Measurements from ENCODE around the gene MED31. TPM values are rescaled to one million over a fixed set of nuclear protein-coding genes. Genes with fewer than 3 reads are reported as not detected.
"Not testable (repeated sequence)": the region's sequence is repeated elsewhere in the genome, so short reads cannot be mapped to it uniquely, and the experiment has no call there.

The MED31 gene
- total and polyA plus RNA-seq, 2 donors = 12.8 to 16.9 TPM

DNA sequence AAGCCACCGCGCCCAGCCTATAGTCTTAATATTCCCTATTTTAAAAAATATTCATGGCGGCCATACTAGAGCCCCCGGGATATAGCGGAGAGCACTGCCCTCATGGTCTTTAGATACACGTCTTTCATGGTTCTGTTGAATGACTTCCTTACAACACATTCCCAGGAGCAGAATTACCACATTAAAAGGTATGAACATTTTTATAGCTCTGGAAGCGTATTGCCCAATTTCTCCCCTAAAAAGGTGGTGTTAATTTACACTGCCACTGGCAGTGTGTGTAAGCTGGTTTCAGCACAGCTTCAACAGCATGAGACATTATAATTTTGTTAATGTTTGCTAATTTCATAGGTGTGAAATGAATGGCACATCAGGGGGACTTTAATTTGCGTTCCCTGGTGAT, 19.2 kb upstream of the MED31 start:
- H3K4me3 ChIP-seq (ENCODE audit: low read depth, low read length) = no peak overlapping the region
- H3K27ac ChIP-seq (ENCODE audit: low read depth) = no peak overlapping the region
- H3K4me1 ChIP-seq (ENCODE audit: insufficient read depth) = no peaks in the 10 kb centered on the region
- H3K36me3 ChIP-seq (ENCODE audit: insufficient read depth) = no peaks in the 10 kb centered on the region
- WGBS = 90% methylated on average over 8 of the region's 8 CpGs
- DNase-seq (ENCODE audit: extremely low spot score) = no peak

GRCh38 chr17:6669479-6670212, 18.2 kb upstream of the MED31 start:
- Histone ChIP-seq H3K36me3 (ENCODE audit: insufficient read depth) (no peaks in the 10 kb centered on the region), H3K4me1 (ENCODE audit: insufficient read depth) (no peaks in the 10 kb centered on the region), H3K4me3 (ENCODE audit: low read depth, low read length) (no peak overlapping the region), H3K27ac (ENCODE audit: low read depth) (no peak overlapping the region)
- no peak for DNase-seq (ENCODE audit: extremely low spot score)
- WGBS = 75% methylated on average over 10 of the region's 10 CpGs

DNA sequence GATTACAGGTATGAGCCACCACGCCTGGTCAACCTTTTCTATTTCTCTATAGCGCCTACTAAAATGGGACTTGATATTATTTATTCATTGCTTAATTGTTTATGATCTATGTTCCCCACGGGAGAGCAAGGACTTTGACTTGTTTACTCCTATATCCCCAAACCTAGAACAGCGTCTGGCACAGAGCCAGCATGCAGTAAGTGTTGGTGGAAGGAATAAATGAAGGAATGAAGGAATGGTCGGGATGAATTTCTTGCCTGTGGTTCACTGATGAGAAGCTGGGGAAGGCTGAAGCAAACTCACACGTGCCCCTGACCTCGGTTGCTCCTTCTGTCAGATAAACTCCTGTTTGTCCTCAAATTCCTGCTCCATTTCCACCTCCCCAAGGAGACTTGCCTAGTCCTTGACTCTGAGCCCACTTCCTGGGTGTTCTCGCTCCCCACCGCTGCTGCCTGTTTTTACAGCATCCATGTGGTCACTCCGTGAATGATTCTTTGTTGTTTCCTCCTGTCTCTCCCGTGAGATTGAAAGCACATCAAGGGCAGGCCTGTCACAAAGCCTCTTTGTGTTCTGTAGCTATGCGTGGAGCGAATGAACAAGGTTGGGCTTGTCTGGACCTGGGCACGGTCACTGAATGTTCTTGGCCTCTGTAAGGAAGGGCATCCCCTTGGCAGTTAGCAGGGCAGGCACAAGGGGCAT, 17.5 kb upstream of the MED31 start:
- WGBS = 69% methylated on average over 14 of the region's 14 CpGs
- no peak for DNase-seq (ENCODE audit: extremely low spot score)
- Histone ChIP-seq H3K36me3 (ENCODE audit: insufficient read depth) (no peaks in the 10 kb centered on the region), H3K4me3 (ENCODE audit: low read depth, low read length) (no peak overlapping the region), H3K4me1 (ENCODE audit: insufficient read depth) (no peaks in the 10 kb centered on the region), H3K27ac (ENCODE audit: low read depth) (no peak overlapping the region)

DNA sequence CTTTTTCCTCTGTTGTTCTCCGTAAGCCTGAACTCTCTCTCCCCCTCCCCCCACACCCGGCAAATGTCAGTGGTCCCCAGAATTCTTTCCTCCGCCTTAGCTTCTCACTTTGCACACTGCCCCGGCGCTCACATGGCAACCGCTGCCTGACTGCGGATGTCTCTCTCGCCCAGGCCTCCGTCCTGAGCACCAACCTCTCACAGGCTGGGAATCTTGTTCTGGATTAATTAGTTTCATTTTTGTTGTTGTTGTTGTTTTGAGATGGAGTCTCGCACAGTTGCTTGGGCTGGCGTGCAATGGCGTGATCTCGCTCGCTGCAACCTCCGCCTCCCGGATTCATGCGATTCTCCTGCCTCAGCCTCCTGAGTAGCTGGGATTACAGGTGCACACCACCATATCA, 16.8 kb upstream of the MED31 start:
- H3K4me1 ChIP-seq (ENCODE audit: insufficient read depth) = no peaks in the 10 kb centered on the region
- WGBS = 78% methylated on average over 17 of the region's 17 CpGs
- H3K4me3 ChIP-seq (ENCODE audit: low read depth, low read length) = no peak overlapping the region
- H3K36me3 ChIP-seq (ENCODE audit: insufficient read depth) = no peaks in the 10 kb centered on the region
- no peak overlapping the region for H3K27ac ChIP-seq (ENCODE audit: low read depth)
- no peak for DNase-seq (ENCODE audit: extremely low spot score)

DNA sequence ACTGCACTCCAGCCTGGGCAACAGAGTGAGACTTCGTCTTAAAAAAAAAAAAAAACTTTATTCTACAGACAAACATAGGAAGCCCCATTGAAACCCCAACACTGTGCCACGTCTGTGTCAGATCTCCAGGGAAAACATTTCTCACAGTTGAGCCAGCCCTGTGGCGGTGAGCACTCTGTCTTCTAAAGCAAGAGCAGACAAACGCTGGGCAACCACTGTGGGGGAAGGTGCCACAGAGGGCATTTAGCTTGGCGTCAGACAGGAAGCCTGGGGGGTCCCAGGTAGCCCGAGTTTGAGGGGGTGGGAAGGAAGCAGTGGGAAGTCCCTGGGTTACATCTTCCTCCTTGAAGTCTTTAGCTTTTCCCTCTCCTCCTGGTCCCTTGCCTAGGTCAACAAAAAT, 16.1 kb upstream of the MED31 start:
- H3K36me3 ChIP-seq (ENCODE audit: insufficient read depth) = no peaks in the 10 kb centered on the region
- H3K4me3 ChIP-seq (ENCODE audit: low read depth, low read length) = no peak overlapping the region
- no peak for DNase-seq (ENCODE audit: extremely low spot score)
- no peak overlapping the region for H3K27ac ChIP-seq (ENCODE audit: low read depth)
- WGBS = 64% methylated on average over 6 of the region's 6 CpGs
- no peaks in the 10 kb centered on the region for H3K4me1 ChIP-seq (ENCODE audit: insufficient read depth)

GRCh38 chr17:6666557-6666956, 15.2 kb upstream of the MED31 start:
- 91% methylated on average over 6 of the region's 6 CpGs for WGBS
- DNase-seq (ENCODE audit: extremely low spot score) = no peak
- H3K36me3 ChIP-seq (ENCODE audit: insufficient read depth) = no peaks in the 10 kb centered on the region
- H3K4me3 ChIP-seq (ENCODE audit: low read depth, low read length) = no peak overlapping the region
- H3K4me1 ChIP-seq (ENCODE audit: insufficient read depth) = no peaks in the 10 kb centered on the region
- no peak overlapping the region for H3K27ac ChIP-seq (ENCODE audit: low read depth)

DNA sequence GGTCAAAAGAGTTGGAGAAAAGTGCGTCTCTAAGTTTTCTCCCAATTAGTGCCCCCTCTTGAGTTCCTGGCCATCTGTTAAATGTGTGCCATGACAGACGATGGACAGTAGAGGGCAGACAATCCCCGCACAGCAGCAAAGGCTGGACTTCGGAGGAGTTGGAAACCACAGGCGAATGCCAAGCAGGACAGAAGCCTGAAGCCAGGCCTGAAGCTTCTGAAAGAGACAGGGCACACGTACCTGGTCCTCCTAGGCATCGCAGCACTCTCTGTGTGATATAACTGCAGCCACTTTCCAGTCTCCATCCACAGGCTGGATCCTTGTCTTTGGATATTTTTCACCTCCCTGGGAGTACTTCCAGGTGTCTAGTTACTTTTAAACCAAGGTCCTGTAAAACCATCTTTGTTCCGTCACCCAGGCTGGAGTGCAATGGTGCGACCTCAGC, 14.7 kb upstream of the MED31 start:
- Histone ChIP-seq H3K36me3 (ENCODE audit: insufficient read depth) (no peaks in the 10 kb centered on the region), H3K27ac (ENCODE audit: low read depth) (no peak overlapping the region), H3K4me3 (ENCODE audit: low read depth, low read length) (no peak overlapping the region), H3K4me1 (ENCODE audit: insufficient read depth) (no peaks in the 10 kb centered on the region)
- DNase-seq (ENCODE audit: extremely low spot score) = no peak
- 15% methylated on average over 9 of the region's 9 CpGs for WGBS

DNA sequence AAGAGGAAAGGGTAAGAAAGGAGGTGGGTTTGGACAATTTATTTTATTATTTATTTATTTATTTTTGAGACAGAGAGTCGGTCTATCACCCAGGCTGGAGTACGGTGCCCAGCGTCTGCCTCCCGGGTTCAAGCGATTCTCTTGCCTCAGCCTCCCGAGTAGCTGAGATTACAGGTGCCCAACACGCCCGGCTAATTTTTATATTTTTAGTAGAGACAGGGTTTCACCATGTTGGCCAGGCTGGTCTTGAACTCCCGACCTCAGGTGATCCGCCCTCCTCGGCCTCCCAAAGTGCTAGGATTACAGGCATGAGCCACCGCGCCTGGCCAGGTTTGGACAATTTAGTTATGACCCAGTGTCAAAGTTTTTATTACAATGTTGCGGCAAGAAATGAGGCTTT, 11.8 kb upstream of the MED31 start:
- not testable (repeated sequence) for H3K27ac ChIP-seq (ENCODE audit: low read depth); DNase-seq (ENCODE audit: extremely low spot score); H3K4me3 ChIP-seq (ENCODE audit: low read depth, low read length); H3K36me3 ChIP-seq (ENCODE audit: insufficient read depth); H3K4me1 ChIP-seq (ENCODE audit: insufficient read depth)
- WGBS = 93% methylated on average over 14 of the region's 14 CpGs

DNA sequence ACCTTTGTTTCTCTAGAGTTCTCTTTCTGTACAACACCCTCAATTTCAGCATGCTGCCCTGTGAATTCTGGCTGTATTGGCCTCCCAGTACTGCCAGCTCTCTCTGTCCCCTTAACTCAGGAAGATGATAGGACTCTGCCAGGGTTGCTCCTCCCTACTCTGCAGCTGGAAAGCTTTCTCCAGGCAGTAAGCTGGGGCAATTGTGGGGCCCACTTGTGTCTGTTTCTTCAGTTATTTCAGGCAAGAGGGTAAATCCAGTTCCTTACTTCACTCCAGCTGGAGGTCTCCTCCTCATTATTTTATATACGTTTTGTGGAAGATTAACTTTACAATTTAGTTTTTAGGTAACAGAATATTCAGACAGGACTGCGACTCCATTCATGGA, 10.1 kb upstream of the MED31 start:
- no peak overlapping the region for H3K4me3 ChIP-seq (ENCODE audit: low read depth, low read length)
- no peaks in the 10 kb centered on the region for H3K4me1 ChIP-seq (ENCODE audit: insufficient read depth)
- H3K36me3 ChIP-seq (ENCODE audit: insufficient read depth) = no peaks in the 10 kb centered on the region
- 69% methylated on average over 2 of the region's 2 CpGs for WGBS
- no peak overlapping the region for H3K27ac ChIP-seq (ENCODE audit: low read depth)
- no peak for DNase-seq (ENCODE audit: extremely low spot score)

DNA sequence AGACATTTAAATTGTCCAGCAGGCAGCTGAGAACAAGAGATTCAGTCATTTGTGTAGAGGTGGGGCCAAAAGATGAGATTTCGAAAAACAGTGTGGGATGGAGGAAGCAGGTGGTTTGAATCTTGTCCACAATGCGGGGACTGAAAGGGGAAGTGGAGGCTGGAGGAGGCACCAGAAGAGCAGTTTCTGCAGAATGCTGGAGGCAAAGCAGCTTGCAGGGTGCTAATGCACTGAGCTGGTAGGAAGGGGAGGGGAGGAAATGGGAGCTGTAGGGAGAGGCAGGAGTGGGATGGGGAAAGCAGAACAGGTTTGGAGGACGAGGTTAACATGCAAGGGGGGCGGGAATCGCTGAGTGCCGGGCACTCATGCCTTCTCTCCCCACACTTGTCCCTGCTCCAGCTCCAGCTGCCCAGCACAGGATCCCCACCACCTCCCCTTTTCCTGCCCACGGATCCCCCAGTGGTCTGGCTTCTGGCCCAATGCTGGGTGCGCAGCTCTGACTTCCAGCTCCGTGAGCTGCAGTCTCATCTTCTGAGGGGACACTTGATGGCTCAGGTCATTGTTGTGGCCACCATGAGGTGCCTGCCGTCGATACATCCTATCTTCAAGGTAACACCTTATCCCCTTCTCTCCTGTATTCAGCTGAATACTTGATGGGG, 9.5 kb upstream of the MED31 start:
- Histone ChIP-seq H3K27ac (ENCODE audit: low read depth) (no peak overlapping the region), H3K4me3 (ENCODE audit: low read depth, low read length) (no peak overlapping the region), H3K36me3 (ENCODE audit: insufficient read depth) (no peaks in the 10 kb centered on the region), H3K4me1 (ENCODE audit: insufficient read depth) (no peaks in the 10 kb centered on the region)
- 43% methylated on average over 11 of the region's 11 CpGs for WGBS
- no peak for DNase-seq (ENCODE audit: extremely low spot score)

DNA sequence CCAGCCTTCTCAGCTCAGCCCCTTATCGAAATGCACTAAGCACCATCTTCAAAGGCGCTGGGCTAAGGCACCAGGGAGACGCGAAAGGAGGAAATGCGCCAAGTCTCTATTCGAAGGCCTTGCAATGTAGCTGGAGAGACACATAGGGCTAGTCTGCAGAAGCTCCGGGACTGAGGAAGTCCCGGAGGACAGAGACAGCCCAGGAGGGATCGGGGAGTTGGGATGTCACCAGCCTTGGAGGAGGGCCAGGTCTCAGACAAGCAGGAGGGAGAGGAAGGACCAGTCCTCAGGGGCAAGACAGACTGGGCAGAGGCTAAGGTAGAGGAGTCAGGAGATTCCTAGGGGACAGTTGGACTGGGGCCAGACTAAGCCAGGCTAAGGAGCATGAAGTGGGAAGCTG, 8.7 kb upstream of the MED31 start:
- DNase-seq (ENCODE audit: extremely low spot score) = no peak
- Histone ChIP-seq H3K36me3 (ENCODE audit: insufficient read depth) (no peaks in the 10 kb centered on the region), H3K4me1 (ENCODE audit: insufficient read depth) (no peaks in the 10 kb centered on the region), H3K4me3 (ENCODE audit: low read depth, low read length) (no peak overlapping the region), H3K27ac (ENCODE audit: low read depth) (no peak overlapping the region)
- WGBS = 78% methylated on average over 9 of the region's 9 CpGs

DNA sequence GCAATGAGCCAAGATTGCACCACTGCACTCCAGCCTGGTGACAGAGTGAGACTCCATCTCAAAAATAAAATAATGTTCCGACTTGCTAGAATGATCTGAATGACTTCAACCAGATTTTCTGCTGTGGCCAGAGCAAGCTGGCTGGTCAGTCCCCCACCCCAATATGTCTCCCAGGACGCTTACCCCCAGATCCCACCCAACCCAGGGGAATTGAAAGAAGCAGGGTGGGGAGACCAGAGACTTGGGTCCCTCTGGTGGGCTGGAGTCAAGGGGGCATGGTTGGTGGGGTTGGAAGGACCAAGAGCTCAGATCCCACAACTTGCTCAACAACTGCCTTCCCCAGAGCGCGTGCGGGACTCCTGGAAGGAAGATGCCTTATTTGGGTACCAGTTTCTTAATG, 7.0 kb upstream of the MED31 start:
- not testable (repeated sequence) for H3K4me1 ChIP-seq (ENCODE audit: insufficient read depth); DNase-seq (ENCODE audit: extremely low spot score); H3K36me3 ChIP-seq (ENCODE audit: insufficient read depth); H3K4me3 ChIP-seq (ENCODE audit: low read depth, low read length); H3K27ac ChIP-seq (ENCODE audit: low read depth)
- WGBS = 94% methylated on average over 5 of the region's 5 CpGs

GRCh38 chr17:6657633-6658287, 6.4 kb upstream of the MED31 start:
- 67% methylated on average over 18 of the region's 18 CpGs for WGBS
- Histone ChIP-seq H3K4me1 (ENCODE audit: insufficient read depth) (peaks cover 2% of the 10 kb centered on the region), H3K36me3 (ENCODE audit: insufficient read depth) (no peaks in the 10 kb centered on the region), H3K4me3 (ENCODE audit: low read depth, low read length) (no peak overlapping the region), H3K27ac (ENCODE audit: low read depth) (no peak overlapping the region)
- no peak for DNase-seq (ENCODE audit: extremely low spot score)

Data from urinary bladder (tissue), 4 donors.